HepG2 (cell line): ENCODE data around the gene KIAA1328. TPM values are rescaled to one million over a fixed set of nuclear protein-coding genes. Genes with fewer than 3 reads are reported as not detected.

Experiments used
- ATAC-seq: fragments of 200-7000 bp; cut with Tn5 transposase; 3 replicates; pipeline ENCODE4 v1.9.1; 2020; ENCODE audit warnings: mild to moderate bottlenecking, moderate library complexity
- BruUV-seq: library from RNA; stranded (reverse); fragments of 400-500 nt; replicated peaks from 2 replicates; lab custom pipeline; 2021; lab: Mats Ljungman, UMichigan
- CTCF ChIA-PET: fragments of 300-600 bp; formaldehyde crosslinking; extraction: SDS; loops from one replicate; lab custom pipeline; 2021; ENCODE audit warnings: low total read pairs, inconsistent platforms, low intra/inter-chr PET ratio; lab: Yijun Ruan, JAX
- POLR2A ChIA-PET: fragments of 350-600 bp; sonication (Branson Sonifier 250); formaldehyde crosslinking; loops from one replicate; lab custom pipeline; 2020; ENCODE audit warnings: antibody characterized with exemption, inconsistent platforms; lab: Yijun Ruan, JAX
- DNase-seq: peaks from one replicate; pipeline ENCODE4 v3.0.0-alpha.2; 2015; ENCODE audit warnings: low spot score
- FAIRE-seq: peaks from 3 replicates; lab custom pipeline; 2011; peaks lifted over from hg19 to GRCh38; lab: Jason Lieb, UNC
- H2AFZ ChIP-seq: one replicate; pipeline ENCODE4 v1.6.1; 2011; ENCODE audit warnings: low read length, inconsistent platforms
- H3K27ac ChIP-seq: fragments of 300-600 bp; 3 replicates; pipeline ENCODE4 v1.8.0; 2011; ENCODE audit warnings: mixed run types, mild to moderate bottlenecking, mixed read lengths, low read length, inconsistent platforms; ENCODE audit not compliant: insufficient read depth; ENCODE audit errors: extremely low read length
- H3K27me3 ChIP-seq, 2 experiments: fragments of 200-600 bp in 1 of 2; 2 replicates in 1 of 2; 3 replicates in 1 of 2; pipeline versions ENCODE4 v1.6.0 to v1.8.0; 2011; ENCODE audit warnings: low read length in 2 of 2, mild to moderate bottlenecking in 2 of 2, moderate library complexity in 2 of 2, inconsistent platforms in 1 of 2; ENCODE audit not compliant: insufficient read depth in 2 of 2, control insufficient read depth in 1 of 2
- H3K36me3 ChIP-seq, 2 experiments: fragments of 200-600 bp in 1 of 2; replicated peaks in 1 of 2; 2 replicates in 1 of 2; 3 replicates in 1 of 2; pipeline versions ENCODE4 v1.5.1 to v1.8.0; 2011; ENCODE audit warnings: low read length in 2 of 2, inconsistent platforms in 1 of 2; ENCODE audit not compliant: insufficient read depth in 2 of 2, control insufficient read depth in 1 of 2
- H3K4me1 ChIP-seq: 2 replicates; pipeline ENCODE4 v1.5.1; 2012; ENCODE audit warnings: low read length, inconsistent platforms; ENCODE audit not compliant: insufficient read depth
- H3K4me2 ChIP-seq: 2 replicates; pipeline ENCODE4 v1.6.0; 2011; ENCODE audit warnings: low read depth, low read length, inconsistent platforms
- H3K4me3 ChIP-seq, 3 experiments: fragments of 200-600 bp in 1 of 3; sonication (generic), shearing (Covaris generic) in 1 of 3; replicated peaks in 1 of 3; 2 replicates each; pipeline ENCODE4 v1.5.1; 2011 to 2016; ENCODE audit warnings: low read length in 3 of 3, inconsistent platforms in 2 of 3, low read depth in 2 of 3, mild to moderate bottlenecking in 2 of 3, control low read depth in 1 of 3, mixed read lengths in 1 of 3; ENCODE audit not compliant: insufficient read depth in 1 of 3
- H3K79me2 ChIP-seq: one replicate; pipeline ENCODE4 v1.6.1; 2011; ENCODE audit warnings: low read length, inconsistent platforms; ENCODE audit not compliant: insufficient read depth
- H3K9ac ChIP-seq: 2 replicates; pipeline ENCODE4 v1.6.0; 2011; ENCODE audit warnings: mild to moderate bottlenecking, low read depth, low read length, inconsistent platforms; ENCODE audit not compliant: insufficient read depth
- H3K9me3 ChIP-seq: 2 replicates; pipeline ENCODE4 v1.5.1; 2012; ENCODE audit warnings: mild to moderate bottlenecking, low read length
- H4K20me1 ChIP-seq: 2 replicates; pipeline ENCODE4 v1.6.0; 2011; ENCODE audit warnings: inconsistent platforms, mild to moderate bottlenecking, low read length, moderate library complexity; ENCODE audit not compliant: insufficient read depth
- ARNT ChIP-seq: fragments of 450-650 bp; IDR thresholded peaks from 2 replicates; pipeline ENCODE4 v1.6.1; 2017
- BCL6 ChIP-seq: IDR thresholded peaks from 2 replicates; pipeline ENCODE4 v1.6.1; 2016; ENCODE audit warnings: missing genetic modification reagents, missing compliant biosample characterization
- DR1 ChIP-seq: sonication (generic); formaldehyde crosslinking; IDR thresholded peaks from 2 replicates; pipeline ENCODE4 v1.8.0; 2021; ENCODE audit warnings: mild to moderate bottlenecking, missing genetic modification reagents, inconsistent platforms
- MEIS1 ChIP-seq: sonication (generic); formaldehyde crosslinking; IDR thresholded peaks from 2 replicates; pipeline ENCODE4 v1.9.0; 2021; ENCODE audit warnings: mild to moderate bottlenecking, missing genetic modification reagents, moderate library complexity, borderline replicate concordance
- NCOA2 ChIP-seq: sonication (generic); formaldehyde crosslinking; IDR thresholded peaks from 2 replicates; pipeline ENCODE4 v1.8.0; 2022; ENCODE audit warnings: inconsistent platforms
- NCOA5 ChIP-seq: sonication (generic); formaldehyde crosslinking; IDR thresholded peaks from 2 replicates; pipeline ENCODE4 v1.4.0; 2020; ENCODE audit warnings: missing genetic modification reagents
- PHF20 ChIP-seq: sonication (generic); formaldehyde crosslinking; IDR thresholded peaks from 2 replicates; pipeline ENCODE4 v1.5.0; 2020; ENCODE audit warnings: mild to moderate bottlenecking, missing genetic modification reagents
- SALL2 ChIP-seq: sonication (generic); formaldehyde crosslinking; IDR thresholded peaks from 2 replicates; pipeline ENCODE4 v1.8.1; 2023; ENCODE audit warnings: mild to moderate bottlenecking, missing genetic modification reagents, inconsistent platforms
- ZNF598 ChIP-seq: sonication (generic); formaldehyde crosslinking; IDR thresholded peaks from 2 replicates; pipeline ENCODE4 v1.5.1; 2020; ENCODE audit warnings: mild to moderate bottlenecking, missing genetic modification reagents, borderline replicate concordance
- ZNF607 ChIP-seq: sonication (generic); formaldehyde crosslinking; IDR thresholded peaks from 2 replicates; pipeline ENCODE4 v1.5.1; 2020; ENCODE audit warnings: missing genetic modification reagents, mild to moderate bottlenecking, borderline replicate concordance
- ZNF709 ChIP-seq: sonication (generic); formaldehyde crosslinking; IDR thresholded peaks from 2 replicates; pipeline ENCODE4 v1.5.0; 2020; ENCODE audit warnings: mild to moderate bottlenecking, missing genetic modification reagents
- ZNF724P ChIP-seq: sonication (generic); formaldehyde crosslinking; IDR thresholded peaks from 2 replicates; pipeline ENCODE4 v1.8.0; 2022; ENCODE audit warnings: missing genetic modification reagents, borderline replicate concordance
- WGBS: methylation state at CpG from one replicate; pipeline ENCODE4 v1.1.6; 2017; ENCODE audit warnings: low lambda C conversion rate; 5-methylcytosine and 5-hydroxymethylcytosine counted together
- in situ Hi-C: cut with HindIII; loops from 2 replicates; pipeline ENCODE4 v1.10.0; 2017; ENCODE audit warnings: low pct_unique_long_range_greater_than_20kb; ENCODE audit not compliant: extremely low pct_ligation_motif_present
- intact Hi-C: fragments of 100-400 bp; cut with micrococcal nuclease; formaldehyde crosslinking; loops from one replicate; pipeline ENCODE4 v1.10.0; 2022; ENCODE audit not compliant: unreplicated experiment
- polyA plus RNA-seq, 8 experiments: library from polyadenylated mRNA; depleted of rRNA in 3 of 8; stranded (reverse) in 7 of 8; unstranded in 1 of 8; fragments of >200 nt; fragmentation: Illumina TruSeq in 4 of 8; extraction: Trizol in 4 of 8; gene quantifications; 2 replicates each; pipeline versions ENCODE4 v1.2.1 to v1.2.3, GENCODE V29; 2011 to 2016; ENCODE audit warnings: low read depth in 4 of 8, missing spikeins in 1 of 8, mixed read lengths in 1 of 8; ENCODE audit not compliant: insufficient read depth in 1 of 8
- total RNA-seq, 5 experiments: library from RNA; depleted of rRNA; stranded (reverse); fragments of >200 nt; fragmentation: Illumina TruSeq; extraction: Trizol; gene quantifications; 2 replicates each; pipeline ENCODE4 v1.2.3, GENCODE V29; 2016; ENCODE audit warnings: low read depth in 1 of 5
- TF ChIP-seq, protein P1 (sequence below): sonication (generic); formaldehyde crosslinking; IDR thresholded peaks from 2 replicates; pipeline ENCODE4 v1.4.0; 2020; ENCODE audit warnings: missing genetic modification reagents
- TF ChIP-seq, protein P2 (sequence below): sonication (generic); formaldehyde crosslinking; IDR thresholded peaks from 2 replicates; pipeline ENCODE4 v1.5.1; 2020; ENCODE audit warnings: mild to moderate bottlenecking, moderate library complexity, missing genetic modification reagents

Gene KIAA1328
- total and polyA plus RNA-seq, 2 of the 13 experiments (the other 11 are each of a cell fraction or from before 2014, with no cell fraction given) = 4.1 to 6.0 TPM

DNA sequence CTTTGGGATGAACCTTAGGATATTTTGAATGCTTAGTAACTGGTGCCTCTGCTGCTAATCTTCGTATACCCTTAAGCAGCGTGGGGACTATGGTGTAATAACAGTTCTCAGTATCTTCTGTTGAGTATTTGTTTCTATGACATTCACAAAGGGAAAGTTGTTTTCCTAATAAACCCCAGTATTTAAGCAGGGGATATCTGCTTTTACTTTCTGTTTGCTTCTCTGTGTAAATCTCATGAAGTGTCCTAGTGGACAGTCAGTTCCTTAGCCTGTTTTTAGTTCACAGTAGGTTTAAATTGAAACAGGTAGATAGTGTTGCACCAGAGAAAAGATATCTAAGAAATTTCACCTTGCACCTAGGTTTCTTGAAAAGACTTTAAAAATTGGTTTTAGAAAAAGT is 14.9 kb downstream of the KIAA1328 start:
- in situ Hi-C loops (no loop called here), intact Hi-C loops (no loop called here)
- no peak for DNase-seq
- Histone ChIP-seq H3K9ac (no peak overlapping the region), H3K9me3 (no peaks in the 10 kb centered on the region), H3K79me2 (no peaks in the 10 kb centered on the region), H3K36me3 (peaks cover 0 to 4% of the 10 kb centered on the region in 2 experiments; a peak in 1 of 5 replicates), H4K20me1 (no peaks in the 10 kb centered on the region), H3K4me3 (no peak overlapping the region), H2AFZ (no peak overlapping the region)
- WGBS = 94% methylated on average over 2 of the region's 2 CpGs
- CTCF ChIA-PET = no interaction called here
- TF ChIP-seq ARNT = no peak
- TF ChIP-seq, protein P1, sequence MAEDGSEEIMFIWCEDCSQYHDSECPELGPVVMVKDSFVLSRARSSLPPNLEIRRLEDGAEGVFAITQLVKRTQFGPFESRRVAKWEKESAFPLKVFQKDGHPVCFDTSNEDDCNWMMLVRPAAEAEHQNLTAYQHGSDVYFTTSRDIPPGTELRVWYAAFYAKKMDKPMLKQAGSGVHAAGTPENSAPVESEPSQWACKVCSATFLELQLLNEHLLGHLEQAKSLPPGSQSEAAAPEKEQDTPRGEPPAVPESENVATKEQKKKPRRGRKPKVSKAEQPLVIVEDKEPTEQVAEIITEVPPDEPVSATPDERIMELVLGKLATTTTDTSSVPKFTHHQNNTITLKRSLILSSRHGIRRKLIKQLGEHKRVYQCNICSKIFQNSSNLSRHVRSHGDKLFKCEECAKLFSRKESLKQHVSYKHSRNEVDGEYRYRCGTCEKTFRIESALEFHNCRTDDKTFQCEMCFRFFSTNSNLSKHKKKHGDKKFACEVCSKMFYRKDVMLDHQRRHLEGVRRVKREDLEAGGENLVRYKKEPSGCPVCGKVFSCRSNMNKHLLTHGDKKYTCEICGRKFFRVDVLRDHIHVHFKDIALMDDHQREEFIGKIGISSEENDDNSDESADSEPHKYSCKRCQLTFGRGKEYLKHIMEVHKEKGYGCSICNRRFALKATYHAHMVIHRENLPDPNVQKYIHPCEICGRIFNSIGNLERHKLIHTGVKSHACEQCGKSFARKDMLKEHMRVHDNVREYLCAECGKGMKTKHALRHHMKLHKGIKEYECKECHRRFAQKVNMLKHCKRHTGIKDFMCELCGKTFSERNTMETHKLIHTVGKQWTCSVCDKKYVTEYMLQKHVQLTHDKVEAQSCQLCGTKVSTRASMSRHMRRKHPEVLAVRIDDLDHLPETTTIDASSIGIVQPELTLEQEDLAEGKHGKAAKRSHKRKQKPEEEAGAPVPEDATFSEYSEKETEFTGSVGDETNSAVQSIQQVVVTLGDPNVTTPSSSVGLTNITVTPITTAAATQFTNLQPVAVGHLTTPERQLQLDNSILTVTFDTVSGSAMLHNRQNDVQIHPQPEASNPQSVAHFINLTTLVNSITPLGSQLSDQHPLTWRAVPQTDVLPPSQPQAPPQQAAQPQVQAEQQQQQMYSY (CRISPR knock-in tag) = no peak
- TF ChIP-seq MEIS1 (CRISPR knock-in tag) = no peak
- no peak for TF ChIP-seq ZNF607
- TF ChIP-seq, all 625 proteins: peak for 0
- no TSS peak for BruUV-seq
- POLR2A ChIA-PET = no interaction called here
- H3K4me2 ChIP-seq = no peak overlapping the region
- FAIRE-seq = no peak
- no peak for ATAC-seq
- no peaks in the 10 kb centered on the region for H3K4me1 ChIP-seq
- no peak overlapping the region for H3K27ac ChIP-seq
- no peaks in the 10 kb centered on the region for H3K27me3 ChIP-seq

DNA sequence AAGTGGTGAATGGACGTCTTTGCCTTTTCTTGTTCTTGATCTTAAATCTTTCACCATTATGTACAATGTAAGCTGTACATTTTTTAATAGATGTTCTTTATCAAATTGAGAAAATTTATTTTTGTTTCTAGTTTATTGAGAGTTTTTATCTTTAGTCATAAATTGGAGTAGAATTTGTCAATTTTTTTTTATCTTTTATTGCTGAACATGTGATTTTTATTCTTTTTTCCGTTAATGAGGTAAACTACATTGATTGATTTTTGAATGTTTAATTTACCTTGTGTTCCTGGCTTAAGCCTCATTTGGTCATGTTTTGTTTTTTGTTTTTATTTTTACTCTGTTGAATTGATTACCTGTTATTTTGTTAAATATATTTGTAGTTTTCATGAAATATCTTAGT is 19.7 kb downstream of the KIAA1328 start:
- H4K20me1 ChIP-seq = no peaks in the 10 kb centered on the region
- no peaks in the 10 kb centered on the region for H3K79me2 ChIP-seq
- 96% methylated on average over 2 of the region's 2 CpGs for WGBS
- H3K4me3 ChIP-seq = no peak overlapping the region
- no peak overlapping the region for H2AFZ ChIP-seq
- no peak overlapping the region for H3K27ac ChIP-seq
- CTCF ChIA-PET = no interaction called here
- H3K36me3 ChIP-seq = no peaks in the 10 kb centered on the region
- FAIRE-seq (no peak), ATAC-seq (no peak), DNase-seq (no peak)
- H3K9me3 ChIP-seq = no peaks in the 10 kb centered on the region; the same call in 1 of the 2 replicates
- no peaks in the 10 kb centered on the region for H3K27me3 ChIP-seq
- POLR2A ChIA-PET = no interaction called here
- no peak overlapping the region for H3K9ac ChIP-seq
- intact Hi-C loops = no loop called here
- H3K4me2 ChIP-seq = no peak overlapping the region
- in situ Hi-C loops = no loop called here
- no TSS peak for BruUV-seq
- no peaks in the 10 kb centered on the region for H3K4me1 ChIP-seq
- TF ChIP-seq ZNF709 (CRISPR knock-in tag) (no peak), SALL2 (CRISPR knock-in tag) (no peak), BCL6 (CRISPR knock-in tag) (no peak), DR1 (no peak), PHF20 (CRISPR knock-in tag) (no peak), NCOA5 (CRISPR knock-in tag) (no peak), ZNF724P (CRISPR knock-in tag) (no peak), ZNF598 (no peak), NCOA2 (CRISPR knock-in tag) (no peak)
- TF ChIP-seq, protein P2, sequence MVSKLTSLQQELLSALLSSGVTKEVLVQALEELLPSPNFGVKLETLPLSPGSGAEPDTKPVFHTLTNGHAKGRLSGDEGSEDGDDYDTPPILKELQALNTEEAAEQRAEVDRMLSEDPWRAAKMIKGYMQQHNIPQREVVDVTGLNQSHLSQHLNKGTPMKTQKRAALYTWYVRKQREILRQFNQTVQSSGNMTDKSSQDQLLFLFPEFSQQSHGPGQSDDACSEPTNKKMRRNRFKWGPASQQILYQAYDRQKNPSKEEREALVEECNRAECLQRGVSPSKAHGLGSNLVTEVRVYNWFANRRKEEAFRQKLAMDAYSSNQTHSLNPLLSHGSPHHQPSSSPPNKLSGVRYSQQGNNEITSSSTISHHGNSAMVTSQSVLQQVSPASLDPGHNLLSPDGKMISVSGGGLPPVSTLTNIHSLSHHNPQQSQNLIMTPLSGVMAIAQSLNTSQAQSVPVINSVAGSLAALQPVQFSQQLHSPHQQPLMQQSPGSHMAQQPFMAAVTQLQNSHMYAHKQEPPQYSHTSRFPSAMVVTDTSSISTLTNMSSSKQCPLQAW = no peak
